Endothelial cell of hepatic sinusoid (primary cell): Measurements from ENCODE around the gene STH.
"Not testable (repeated sequence)": the region's sequence is repeated elsewhere in the genome, so short reads cannot be mapped to it uniquely, and the experiment has no call there.

Experiments used
- in situ Hi-C: cut with HindIII; loops from 2 replicates; pipeline ENCODE4 v1.10.0; 2017; ENCODE audit warnings: low sequenced_read_pairs

STH gene, protein sequence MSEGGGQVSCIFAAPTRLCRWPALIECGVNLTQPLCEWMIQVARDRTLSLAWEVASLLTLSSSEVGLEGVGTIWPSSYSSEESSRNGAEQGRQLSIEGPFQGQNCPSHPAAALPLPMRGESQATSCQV

GRCh38 chr17:45998987-45999899 lies at the start of gene STH:
Gene STH, plus strand, starts transcription at chr17:45999250. Its CDS starts 30 bp downstream, at chr17:45999280.
- in situ Hi-C loops, result no loop called here

DNA sequence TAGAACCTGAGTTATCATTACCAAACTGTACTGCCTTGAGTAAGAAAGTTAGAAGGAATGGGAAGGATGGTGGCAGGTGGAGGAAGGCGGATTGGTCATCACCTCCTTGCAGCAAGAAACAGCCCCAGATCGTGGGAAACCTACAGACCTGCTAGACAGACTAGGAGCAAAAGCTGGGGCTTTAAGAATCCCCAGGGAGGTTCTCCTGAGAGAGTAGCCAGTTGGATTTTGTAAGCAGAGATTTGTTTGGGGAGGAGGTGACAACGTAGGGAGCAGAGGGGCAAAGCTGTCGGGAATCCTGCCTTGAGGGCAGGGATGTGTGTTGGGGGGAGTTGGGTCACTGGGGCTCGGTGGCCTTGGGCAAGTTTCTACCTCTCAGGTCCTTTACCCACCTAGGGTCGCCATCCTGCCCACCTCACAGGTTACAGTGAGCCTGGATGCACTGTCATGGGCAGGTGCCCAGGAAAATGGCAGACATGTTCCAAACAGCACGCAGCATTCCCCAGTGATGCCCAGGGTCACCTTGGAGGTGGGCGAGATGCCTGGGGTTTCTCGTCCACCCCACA lies 49.2 kb upstream of the STH start:
- in situ Hi-C loops, result loop anchor here (5.0 to 10.0 kb wide), 2 partner anchors 83 to 185 kb away; no protein-coding TSS in a partner anchor

DNA sequence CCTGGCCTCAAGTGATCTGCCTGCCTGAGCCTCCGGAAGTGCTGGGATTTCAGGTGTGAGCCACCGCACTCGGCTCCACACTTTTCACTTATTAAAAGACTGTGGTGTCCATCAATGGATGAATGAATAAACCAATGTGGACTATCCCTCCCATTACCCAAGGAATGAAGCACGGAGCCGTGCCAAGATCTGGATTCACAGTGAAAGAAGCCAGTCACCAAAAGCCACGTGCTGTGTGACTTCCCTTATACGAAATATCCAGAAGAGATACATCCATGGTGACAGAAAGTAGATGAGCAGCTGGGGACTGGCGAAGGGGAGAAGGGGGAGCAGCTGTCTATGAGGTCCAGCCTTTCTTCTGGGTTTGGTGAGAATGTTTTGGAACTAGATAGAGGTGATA lies 48.2 kb upstream of the STH start:
- in situ Hi-C loops, result no loop called here

DNA sequence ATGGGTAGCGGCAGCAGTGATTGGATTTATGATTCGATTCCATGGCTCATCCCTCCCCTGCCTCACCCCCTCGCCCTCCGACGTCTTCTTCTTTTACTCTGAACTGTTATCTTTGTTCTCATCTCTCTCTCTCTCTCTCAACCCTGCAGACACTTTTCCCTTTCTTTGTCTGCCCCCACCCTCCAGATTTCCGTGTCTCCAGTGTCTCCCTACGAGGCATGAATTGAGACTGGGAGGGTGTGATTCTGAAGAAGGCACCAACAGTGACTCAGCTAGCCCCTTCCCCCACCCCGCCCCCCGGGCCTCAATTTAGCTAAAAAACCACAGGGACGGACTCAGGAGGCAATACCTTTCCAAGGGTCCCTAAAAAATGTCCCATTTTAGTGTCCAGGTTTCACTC lies 47.6 kb upstream of the STH start:
- in situ Hi-C loops, result no loop called here

GRCh38 chr17:45951941-45952340 lies 47.1 kb upstream of the STH start:
- in situ Hi-C loops, result no loop called here

DNA sequence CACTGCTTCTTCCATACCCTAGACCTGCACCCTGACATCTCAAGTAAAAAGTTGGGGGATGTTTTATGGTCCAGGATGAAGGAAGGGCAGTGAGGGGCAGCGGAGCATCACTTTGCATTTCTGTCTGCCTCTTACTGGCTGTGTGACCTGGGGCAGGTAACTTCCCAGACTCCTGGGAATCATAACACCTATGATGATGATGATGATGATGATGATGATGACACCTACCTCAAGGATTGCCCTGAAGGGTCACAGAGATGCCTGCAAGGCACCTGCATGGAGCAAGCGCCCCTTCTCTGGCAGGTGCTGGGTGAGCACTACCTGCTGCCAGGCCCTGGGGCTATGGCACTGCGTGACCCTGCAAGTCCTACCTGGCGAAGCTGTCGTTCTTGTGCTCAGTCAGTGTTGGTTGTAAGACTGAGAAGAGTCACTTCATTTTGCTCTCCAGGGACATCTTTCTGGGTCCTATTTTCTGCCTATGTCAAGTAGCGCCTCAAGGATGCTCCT lies 46.2 kb upstream of the STH start:
- in situ Hi-C loops, result no loop called here

- in situ Hi-C loops, result no loop called here
Observed at GRCh38 chr17:45953561-45953960, 45.5 kb upstream of the STH start.

DNA sequence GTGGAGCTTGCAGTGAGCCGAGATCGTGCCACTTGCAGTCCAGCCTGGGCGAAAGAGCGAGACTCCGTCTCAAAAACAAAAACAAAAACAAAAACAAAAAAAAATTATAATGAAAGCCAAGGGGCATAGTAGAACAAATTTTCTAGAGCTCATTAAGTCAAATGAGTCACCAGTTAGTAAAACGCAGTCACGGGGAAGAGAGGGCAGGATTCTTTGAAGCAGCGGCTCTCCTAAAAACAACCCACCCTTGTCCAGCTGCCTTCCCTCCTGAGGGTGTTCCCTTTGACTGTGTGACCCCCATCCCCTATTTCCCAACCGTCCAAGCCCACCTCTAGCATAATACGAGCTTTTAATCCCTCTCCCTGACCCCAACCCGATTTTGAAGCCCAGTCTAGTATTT lies 44.1 kb upstream of the STH start:
- in situ Hi-C loops, result no loop called here

DNA sequence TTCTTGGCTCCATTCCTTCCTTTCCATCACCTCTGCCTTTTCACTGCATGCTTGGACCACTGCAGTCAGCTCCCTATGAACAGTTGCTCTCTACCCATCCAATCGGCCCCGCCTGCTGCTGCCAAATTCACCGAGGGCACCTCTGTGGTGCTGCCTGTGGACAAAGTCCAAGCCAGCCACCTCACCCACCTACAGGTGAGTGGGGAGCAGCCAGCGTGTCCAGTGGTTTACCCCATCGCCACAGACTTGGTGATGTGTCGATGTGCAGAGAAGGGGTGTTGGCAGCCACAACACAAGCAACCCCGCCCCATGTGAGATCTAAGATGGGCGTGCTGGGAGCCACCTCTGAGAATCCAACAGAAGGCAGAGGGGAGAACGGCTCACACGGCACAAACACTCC lies 43.7 kb upstream of the STH start:
- in situ Hi-C loops, result no loop called here

- in situ Hi-C loops, result no loop called here
Observed at GRCh38 chr17:45956090-45956489, 43.0 kb upstream of the STH start.

DNA sequence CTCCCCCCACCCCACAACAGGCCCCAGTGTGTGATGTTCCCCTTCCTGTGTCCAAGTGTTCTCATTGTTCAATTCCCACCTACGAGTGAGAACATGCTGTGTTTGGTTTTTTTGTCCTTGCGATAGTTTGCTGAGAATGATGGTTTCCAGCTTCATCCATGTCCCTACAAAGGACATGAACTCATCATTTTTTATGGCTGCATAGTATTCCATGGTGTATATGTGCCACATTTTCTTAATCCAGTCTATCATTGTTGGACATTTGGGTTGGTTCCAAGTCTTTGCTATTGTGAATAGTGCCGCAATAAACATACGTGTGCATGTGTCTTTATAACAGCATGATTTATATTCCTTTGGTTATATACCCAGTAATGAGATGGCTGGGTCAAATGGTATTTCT lies 42.3 kb upstream of the STH start:
- in situ Hi-C loops, result not testable (repeated sequence)

DNA sequence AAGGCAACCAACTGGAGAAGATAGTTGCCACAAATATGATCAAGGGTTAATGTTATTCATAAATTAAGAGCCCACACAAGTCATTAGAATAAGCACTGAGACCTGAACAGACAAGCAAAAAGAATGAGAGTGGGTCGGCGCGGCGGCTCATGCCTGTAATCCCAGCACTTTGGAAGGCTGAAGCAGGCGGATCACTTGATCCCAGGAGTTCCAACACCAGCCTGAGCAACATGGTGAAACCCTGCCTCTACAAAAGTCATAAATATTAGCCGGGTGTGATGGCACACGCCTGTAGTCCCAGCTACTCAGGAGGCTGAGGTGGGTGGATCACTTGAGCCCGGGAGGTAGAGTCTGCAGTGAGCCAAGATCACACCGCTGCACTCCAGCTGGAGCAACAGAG lies 40.7 kb upstream of the STH start:
- in situ Hi-C loops, result no loop called here

DNA sequence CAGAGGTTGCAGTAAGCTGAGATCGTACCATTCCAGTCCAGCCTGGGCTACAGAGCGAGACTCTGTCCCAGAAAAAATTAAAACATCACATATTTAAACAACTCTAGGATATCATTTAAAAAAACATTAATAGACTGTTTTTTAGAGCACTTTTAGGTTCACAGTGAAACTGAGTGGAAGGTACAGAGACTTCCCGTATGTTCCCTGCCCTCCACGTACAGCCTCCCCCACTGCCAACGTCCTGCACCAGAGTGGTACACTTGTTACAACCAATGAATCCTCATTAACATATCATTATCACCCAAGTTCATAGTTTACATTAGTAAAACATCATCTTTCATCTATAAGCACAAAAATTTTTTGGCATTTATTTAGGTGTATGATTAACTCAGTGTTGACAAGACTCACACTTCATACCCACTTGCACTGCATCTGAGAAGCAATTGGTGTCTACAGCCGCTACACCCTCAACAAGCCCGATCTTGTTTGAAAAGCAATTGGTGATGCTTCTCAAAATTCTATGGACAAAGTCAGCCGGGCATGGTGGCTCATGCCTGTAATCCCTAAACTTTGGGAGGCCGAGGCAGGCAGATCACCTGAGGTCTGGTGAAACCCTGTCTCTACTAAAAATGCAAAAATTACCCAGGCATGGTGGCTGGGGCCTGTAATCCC lies 39.9 kb upstream of the STH start:
- in situ Hi-C loops, result no loop called here

DNA sequence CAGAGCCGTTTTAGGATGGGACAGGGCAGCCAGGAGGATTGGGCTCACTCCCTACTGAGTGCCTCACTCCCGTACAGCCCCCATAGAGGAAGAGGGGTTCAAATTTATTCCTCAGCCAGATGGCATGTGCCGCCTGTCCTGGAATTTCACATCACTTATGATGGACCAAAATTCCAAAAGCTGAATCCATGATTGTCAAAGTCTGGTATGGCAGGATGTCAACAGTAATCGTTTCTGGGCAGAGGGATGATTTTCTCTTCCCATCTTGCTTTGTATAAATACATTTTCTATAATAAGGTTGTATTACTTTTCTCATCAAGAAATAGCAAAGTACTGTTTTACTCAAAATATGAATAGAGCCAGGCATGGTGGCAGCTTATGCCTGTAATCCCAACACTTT lies 38.7 kb upstream of the STH start:
- in situ Hi-C loops, result no loop called here

DNA sequence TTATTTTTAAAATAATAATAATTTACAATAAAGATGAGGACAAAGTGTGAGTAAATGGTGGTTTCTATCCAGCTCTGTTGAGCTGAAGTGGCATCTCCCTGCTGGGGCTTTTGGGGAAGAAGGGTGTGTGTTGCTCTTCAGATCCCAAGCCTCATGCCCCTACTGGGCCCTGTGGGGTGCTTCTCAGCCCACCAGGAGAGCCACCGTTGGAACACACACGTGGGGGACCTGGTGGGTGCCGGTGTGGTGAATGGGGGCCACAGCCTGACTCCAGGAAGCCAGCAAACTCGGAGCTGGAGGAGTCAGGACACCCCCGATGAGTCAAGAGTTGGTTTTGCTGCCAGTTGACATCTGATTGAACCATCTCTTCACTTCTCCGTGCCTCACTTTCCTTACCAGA lies 37.8 kb upstream of the STH start:
- in situ Hi-C loops, result no loop called here

GRCh38 chr17:45962221-45962972 lies 36.7 kb upstream of the STH start:
- in situ Hi-C loops, result no loop called here

- in situ Hi-C loops, result no loop called here
Observed at GRCh38 chr17:45963283-45963682, 35.8 kb upstream of the STH start.

DNA sequence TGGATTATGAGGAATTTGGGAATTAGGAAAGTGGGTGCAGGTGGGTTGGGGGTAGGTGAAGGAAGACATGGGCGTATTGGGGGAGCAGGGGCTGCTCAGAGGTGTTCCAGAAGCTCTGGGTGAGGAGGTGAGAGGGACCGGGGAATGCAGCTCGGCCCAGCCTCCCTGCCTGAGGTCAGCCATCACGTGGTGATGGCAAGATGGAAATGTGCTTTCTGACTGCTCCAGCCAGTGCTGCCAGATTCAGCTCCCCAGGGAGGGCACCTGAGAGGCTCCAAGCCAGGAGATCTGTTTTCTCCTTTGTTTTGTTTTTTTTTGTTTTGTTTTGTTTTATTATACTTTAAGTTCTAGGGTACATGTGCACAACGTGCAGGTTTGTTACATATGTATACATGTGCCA lies 35.2 kb upstream of the STH start:
- in situ Hi-C loops, result no loop called here

DNA sequence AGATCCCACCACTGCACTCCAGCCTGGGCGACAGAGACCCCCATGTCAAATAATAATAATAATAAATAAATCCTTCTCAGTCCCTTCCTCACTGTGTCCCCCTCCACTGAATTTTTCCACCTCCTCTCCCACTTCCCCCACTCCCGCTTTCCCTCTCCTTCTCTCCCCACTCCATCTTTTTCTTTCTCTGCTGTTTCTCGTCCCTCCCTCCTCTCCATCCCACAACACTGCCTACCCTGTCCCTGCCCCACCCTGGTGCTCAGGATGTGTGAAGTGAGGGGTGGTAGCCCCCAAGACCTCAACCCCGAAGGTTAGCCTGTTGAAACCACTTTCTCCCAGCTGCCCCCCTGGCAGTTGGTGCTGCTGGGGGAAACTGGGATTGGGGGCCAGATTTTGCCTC lies 34.4 kb upstream of the STH start:
- in situ Hi-C loops, result no loop called here

DNA sequence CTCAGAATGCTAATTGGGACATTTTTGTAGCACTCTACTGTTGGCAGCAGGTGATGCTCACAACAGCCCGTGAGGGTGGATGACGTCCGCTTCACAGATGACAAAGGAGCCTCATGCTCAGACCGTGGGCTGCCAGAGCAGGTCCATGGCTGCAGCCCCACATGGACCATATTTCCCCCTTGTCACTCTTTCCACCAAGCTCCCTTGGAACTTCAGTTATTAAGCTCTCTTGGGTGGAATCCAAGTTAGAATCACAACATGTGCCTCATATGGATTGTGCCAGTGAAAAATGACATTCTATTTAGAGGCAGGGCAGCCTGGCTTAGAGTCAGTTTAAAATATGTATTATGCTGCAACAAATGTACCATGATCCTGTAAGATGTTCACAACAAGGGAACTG lies 33.2 kb upstream of the STH start:
- in situ Hi-C loops, result no loop called here
